Stimulated activated CD8-positive, alpha-beta memory T cell treated with anti-CD3 and anti-CD28 coated beads, Interleukin-4, amount 100 ng/mL, for 1 hour (primary cell): ENCODE results near the gene TCEAL3.
"Not testable (repeated sequence)": the region's sequence is repeated elsewhere in the genome, so short reads cannot be mapped to it uniquely, and the experiment has no call there.

Source experiments
- DNase-seq, 2 donors: peaks; one replicate each; pipeline ENCODE4 v3.0.0-alpha.2; 2020; ENCODE audit warnings: low read depth in 2 of 2, low spot score in 1 of 2

The TCEAL3 gene, protein sequence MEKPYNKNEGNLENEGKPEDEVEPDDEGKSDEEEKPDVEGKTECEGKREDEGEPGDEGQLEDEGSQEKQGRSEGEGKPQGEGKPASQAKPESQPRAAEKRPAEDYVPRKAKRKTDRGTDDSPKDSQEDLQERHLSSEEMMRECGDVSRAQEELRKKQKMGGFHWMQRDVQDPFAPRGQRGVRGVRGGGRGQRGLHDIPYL

DNA sequence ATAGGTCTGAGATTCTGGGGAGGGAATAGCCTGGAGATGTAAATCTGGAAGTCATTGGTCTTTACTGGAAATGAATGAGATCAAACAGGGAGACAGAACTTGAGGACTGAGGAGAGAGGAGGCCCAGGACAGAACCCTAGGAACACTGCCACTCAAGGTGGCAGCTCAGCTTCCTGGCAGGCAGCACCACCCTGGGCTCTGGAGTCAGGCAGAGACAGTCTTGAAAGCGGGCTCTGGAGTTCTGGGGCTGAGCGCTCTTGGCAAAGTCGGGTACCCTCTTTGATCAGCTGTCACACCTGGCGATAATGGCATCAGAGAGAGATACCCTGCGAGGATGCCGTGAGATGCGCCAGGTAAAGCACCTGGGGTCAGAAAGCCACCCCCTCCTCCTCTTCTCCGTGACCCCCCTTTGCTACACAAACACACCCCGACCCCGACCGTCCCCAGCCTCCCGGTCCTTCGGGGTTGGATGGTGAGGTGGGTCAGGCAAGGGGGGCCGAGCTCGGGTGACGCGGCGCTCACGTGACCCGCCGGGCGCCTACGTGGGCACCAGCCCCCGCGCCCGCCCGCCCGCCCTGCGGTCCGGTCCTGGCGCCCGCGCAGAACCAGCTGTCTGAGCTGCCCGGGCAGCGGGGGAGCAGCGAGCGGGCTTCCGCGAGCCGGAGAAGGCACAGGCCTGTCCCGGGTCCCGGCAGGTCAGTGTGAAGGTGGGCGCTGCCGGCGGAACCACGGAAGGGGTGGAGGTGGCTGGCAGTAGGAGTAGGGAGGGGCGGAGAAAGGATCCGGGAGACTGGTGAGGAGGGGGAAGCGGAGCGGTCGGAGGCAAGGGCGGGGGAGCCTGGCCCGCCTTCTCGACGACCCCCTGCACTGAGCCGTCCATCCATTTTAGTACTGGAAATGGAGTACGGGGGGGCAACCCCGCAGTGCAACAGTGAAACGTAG lies at the start of gene TCEAL3:
TCEAL3 (plus strand) TSS at position 600 of the 942 bp plus-strand sequence. CDS start 1,102 bp downstream, outside the sequence.
- peak in 1 of 2 donors; percentile 18 for DNase-seq

DNA sequence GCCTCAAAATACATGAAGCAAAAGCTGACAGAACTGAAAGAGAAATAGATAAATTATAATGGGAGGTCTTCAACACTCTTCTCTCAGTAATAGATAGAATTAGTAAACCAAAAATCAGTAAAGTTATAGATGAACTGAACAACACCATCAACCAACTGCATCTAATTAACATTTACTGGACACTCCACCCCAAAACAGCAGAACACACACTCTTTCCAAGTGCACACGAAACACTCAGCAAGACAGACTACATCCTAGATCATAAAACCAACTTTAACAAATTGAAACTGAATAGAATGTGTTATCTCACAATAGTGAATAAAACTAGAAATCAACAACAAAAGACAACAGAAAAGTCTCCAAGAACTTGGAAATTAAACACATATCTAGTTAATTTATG lies 47.5 kb upstream of the TCEAL3 start:
- DNase-seq, result no peak

DNA sequence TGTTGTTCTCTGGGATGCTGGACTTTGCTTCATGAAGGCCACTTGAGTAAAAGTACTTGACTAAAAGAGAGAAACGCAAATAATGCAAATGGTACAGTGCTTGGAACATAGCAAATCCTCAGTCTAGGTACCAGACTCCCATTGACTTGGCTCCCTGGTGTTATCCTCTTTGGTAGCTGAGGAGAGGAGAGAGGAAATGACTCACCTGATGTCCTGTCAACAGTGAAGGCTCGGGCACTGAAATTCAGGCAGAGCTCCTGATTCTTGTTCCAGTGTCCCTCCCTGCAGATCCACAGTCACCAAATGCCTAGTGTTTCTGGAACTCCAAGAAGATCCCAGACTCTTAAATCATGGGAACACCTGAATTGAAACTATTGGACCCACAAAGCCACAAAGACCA lies 45.0 kb upstream of the TCEAL3 start:
- DNase-seq, result no peak

DNA sequence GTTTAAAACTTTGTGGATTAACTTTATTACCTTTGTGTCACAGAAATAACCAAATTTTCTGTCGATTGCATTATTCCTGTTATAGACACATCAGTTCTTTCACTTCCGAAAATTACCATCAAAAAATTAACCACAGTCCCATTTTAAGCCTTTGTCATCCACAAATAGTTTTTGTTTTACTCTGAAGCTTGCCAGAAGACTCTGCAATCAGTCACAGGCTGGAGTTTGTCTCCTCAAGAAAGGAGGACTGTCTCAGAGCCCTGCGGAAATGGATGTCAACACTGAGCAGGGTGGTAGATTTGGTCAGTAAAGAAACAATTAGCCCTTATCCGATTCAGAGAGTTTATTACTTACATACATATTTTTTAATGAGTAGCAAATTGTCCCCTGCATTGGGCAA lies 42.6 kb upstream of the TCEAL3 start:
- DNase-seq, result no peak

DNA sequence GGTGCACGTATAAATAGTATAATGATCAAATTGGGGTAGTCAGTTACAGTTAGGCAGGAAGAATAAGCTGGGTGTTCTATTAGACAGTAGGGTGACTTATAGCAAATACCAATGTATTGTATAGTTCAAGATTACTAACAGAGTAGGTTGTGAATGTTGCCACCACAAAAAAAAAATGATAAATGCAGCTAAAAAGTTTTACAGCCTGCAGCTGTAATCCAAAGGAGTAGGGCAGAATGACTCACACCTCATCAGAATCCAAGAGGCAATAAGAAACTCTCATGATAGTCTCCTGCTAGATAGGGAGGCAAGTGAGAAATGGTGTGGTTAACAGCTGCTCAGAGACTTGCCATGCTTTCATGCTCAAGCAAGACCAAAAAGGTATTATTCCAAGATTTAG lies 42.0 kb upstream of the TCEAL3 start:
- no peak for DNase-seq

DNA sequence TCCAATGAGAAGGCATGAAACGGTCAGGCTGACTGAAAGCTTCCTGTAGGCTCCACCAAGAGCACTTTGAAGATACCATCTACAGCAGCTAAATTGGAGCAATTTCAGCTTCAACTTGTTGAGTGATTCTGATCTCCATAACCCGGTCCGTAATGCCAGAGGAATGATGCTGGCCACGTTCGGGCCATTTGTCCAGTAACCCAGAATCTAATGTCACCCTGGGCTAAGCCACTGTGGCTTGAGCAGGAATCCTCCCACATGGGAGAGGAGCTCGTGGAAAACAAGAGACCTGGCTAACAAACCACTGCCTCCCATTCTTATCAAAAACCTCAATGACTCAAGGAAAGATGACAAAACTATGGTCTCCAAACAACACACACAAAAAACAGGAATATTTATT lies 36.6 kb upstream of the TCEAL3 start:
- no peak for DNase-seq

DNA sequence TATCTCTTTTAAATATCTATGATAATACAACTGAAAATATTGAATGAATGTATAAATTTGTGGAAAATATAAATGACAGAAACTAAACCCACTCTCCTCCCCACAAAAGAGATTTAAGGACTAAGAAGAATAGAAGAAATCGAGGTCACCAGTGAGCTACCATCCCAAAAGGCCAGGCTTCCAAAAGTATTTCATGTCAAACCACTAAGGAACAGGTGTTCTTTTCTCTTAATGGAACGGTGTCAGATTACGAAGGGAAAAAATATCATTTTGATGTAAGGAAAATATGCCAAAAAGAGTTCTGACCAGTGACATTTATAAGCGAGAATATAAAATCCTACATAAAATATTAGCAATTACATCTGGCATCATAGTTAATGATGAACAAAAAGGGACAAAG lies 36.0 kb upstream of the TCEAL3 start:
- no peak for DNase-seq

DNA sequence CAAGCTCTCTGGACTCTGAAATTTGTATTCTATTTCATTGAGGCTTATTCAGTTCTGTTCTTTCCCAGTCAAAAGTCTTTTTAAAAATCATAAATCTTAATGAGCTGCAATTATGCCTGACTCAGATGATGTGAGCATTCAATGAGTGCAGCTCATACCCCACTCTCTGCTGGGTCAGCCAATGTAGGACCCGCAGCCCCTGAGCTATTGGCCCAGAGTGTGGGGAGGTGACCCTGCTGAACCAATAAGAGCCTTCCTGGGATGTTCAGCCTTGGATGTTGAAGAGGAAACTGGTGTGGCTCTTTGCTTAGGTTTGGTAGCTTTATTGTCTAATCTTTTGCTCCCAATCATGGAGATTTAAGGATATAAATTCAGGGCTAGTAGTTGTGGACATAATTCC lies 34.6 kb upstream of the TCEAL3 start:
- DNase-seq, result no peak

DNA sequence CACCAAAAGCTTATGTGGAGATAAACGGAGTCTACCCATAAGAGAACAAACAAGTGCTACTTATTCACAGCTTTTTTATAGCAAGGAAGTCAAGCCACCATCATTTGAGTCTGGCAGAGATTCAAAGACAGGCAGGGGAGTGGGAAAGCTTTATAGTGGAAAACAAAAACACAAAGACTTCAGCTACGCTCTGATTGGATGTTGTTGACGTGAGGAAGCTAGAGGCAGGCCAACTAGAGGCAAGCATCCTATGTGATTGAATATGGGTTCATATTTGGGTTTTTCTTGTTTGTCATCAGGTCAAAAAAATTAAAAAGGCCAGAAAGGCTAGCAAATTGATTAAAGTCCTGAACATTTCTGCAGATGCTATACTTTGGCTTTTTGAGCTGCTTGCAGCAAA lies 23.2 kb upstream of the TCEAL3 start:
- DNase-seq, result no peak

DNA sequence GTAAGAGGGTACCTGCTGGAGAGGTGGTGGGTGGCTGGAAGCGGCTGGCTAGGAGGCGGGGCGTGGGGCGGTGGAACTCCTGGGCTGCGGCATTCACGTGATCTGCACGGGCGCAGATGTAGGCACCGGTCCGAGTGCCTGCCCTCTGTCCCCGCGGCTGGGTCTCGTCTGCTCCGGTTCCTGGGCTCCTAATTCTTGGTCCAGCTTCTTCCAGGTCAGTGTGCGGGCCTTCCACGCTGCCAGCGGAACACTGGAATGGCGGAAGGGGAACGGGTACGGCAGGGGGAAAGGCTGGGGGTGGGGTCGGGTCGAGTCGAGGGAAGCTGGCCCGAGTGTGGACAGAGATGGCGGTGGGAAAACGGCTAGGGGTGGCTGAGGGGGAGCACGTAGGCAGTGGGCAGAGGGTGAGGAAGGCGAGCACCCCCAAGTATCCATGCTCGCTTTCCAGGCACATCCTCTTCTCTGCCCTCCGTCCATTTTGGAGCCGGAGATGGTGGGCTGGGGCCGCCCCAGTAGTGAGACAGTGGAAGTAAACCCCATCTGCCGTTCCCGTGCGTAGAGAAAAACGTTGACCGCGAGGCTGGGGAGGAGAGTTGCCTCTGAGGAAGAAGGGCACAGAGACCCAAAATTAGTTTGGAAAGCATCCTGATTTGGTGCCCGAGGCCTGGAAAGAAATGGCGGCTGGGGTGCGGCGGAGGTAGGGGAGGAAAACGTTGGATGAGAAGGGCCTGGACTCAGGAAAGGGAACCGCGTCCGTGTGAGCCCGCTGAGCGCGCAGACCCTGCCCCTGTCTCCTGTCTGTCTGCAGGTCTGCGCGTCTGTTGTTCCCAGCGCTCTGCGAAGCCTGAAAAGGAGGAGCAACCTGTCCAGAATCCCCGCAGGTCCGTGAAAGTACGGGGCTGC lies 22.1 kb upstream of the TCEAL3 start, which contains the start of gene TCEAL4:
TCEAL4 (plus strand) TSS at position 105 of the 903 bp plus-strand sequence. CDS start 1,161 bp downstream, outside the sequence.
- no peak for DNase-seq

DNA sequence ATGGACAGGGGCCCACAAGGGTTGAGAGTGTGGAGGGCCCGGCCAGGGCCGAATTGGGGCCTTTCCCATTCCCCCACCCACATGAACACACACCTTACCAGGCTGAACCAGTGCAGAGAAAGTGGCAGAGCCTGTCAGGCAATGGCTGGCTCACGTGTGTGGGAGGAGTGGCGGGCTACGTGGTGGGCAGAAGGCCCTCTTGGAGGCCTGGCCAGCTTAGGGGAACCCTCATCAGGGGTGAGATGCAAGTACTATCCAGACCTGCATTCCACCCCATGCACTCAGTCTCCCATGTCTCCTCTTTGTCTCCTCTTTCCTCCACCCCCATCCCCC lies 21.5 kb upstream of the TCEAL3 start:
- DNase-seq, result no peak

DNA sequence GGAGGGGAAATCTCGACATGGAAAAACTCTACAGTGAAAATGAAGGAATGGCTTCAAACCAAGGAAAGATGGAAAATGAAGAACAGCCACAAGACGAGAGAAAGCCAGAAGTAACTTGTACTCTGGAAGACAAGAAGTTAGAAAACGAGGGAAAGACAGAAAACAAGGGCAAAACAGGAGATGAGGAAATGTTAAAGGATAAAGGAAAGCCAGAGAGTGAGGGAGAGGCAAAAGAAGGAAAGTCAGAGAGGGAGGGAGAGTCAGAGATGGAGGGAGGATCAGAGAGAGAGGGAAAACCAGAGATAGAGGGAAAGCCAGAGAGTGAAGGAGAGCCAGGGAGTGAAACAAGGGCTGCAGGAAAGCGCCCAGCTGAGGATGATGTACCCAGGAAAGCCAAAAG lies 21.1 kb upstream of the TCEAL3 start:
- DNase-seq, result no peak

DNA sequence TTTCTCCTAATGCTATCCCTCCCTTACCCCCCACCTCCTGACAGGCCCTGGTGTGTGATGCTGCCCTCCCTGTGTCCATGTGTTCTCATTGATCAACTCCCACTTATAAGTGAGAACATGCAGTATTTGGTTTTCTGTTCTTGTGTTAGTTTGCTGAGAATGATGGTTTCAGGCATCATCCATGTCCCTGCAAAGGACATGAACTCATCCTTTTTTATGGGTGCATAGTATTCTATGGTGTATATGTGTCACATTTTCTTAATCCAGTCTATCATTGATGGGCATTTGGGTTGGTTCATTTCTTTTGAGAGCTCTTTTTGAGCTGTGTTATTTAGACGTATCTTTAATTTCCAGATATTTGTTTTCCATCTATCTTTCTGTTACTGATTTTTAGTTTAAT lies 15.5 kb upstream of the TCEAL3 start:
- DNase-seq, result not testable (repeated sequence)

DNA sequence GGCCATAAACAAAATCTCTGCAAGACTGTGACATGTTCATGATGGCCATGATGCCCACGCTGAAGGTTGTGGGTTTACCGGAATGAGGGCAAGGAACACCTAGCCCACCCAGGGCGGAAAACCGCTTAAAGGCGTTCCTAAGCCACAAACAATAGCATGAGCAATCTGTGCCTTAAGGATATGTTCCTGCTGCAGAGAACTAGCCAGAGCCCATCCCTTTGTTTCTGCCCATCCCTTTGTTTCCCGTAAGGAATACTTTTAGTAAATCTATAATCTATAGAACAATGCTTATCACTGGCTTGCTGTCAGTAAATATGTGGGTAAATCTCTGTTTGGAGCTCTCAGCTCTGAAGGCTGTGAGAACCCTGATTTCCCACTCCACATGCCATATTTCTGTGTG lies 12.6 kb upstream of the TCEAL3 start:
- DNase-seq, result not testable (repeated sequence)

DNA sequence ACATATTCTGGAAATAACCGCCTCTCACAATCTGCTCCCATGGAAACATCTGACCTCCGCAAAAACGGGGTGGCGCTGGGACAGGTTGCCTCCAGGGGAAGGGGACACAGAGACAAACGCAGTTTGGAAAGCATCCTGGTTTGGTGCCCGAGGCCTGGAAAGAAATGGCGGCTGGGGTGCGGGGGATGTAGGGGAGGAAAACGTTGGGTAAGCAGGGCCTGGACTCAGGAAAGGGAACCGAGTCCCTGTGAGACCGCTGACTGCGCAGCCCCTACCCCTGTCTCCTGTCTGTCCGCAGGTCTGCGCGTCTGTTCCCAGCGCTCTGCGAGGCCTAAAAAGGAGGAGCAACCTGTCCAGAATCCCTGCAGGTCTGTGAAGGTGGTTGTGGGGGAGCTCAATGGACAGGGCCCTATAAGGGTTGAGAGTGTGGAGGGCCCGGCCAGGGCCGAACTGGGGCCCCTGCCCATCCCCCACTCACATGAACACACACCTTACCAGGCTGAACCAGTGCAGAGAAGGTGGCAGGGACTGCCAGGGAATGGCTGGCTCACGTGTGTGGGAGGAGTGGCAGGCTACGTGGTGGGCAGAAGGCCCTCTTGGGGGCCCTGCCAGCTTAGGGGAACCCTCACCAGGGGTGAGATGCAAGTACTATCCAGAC lies 672 bp downstream of the TCEAL3 start:
- no peak for DNase-seq

DNA sequence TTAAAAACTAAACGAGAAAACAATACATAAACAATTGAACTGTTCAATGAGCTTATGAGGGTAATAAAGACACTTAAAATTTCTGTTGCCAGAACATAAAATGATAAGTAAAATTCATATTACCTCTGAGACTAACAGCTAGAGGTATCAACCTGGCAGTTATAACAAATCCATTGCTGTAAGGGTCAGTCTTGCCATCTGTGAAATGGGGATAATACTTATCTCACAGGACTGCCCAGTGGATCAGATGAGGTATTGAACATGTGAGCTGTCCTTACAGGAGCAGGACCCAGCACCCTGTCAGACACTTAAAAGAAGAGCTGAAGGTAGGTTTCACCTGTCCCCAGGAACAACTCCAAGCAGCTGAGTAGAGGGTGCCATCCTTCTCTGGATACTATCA lies 2.5 kb downstream of the TCEAL3 start:
- no peak for DNase-seq

DNA sequence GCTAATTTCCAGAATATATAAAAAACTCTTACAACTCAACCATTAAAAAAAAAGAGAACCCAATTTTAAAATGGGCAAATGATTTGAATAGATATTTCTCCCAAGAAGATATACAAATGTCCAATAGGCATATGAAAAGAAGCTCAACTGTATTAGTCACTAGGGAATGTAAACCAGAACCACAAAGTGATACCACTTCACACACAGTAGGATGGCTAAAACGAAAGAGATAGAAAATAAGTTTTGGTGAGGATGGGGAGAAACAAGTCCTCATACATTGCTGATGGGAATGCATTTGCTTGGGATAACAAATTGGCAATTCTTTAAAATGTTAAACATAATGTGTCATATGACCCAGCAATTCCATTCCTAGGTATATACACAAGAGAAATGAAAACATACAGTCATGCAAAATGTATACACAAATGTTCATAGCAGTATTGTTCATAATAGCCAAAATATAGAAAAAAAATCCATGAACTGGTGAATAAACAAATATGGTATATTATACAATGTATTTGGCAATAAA lies 5.7 kb downstream of the TCEAL3 start:
- DNase-seq, result no peak

DNA sequence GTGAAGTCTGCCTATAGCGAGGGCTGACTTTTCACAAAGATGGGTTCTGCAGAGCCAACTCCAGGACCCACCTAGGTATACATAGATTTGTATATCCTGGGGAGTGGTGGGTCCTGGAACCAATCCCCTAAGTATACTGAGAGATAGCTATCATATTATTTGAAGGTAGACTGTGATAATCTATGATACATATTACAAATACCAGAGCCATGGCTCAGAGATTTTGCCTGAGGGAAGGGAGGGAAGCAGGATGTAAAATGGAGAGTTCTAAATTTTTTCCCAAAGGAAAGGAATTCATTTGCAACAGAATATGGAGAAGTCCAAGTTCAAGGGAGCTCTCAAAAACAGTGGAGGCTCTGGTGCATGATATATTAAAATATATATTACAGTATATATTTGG lies 7.2 kb downstream of the TCEAL3 start:
- no peak for DNase-seq

DNA sequence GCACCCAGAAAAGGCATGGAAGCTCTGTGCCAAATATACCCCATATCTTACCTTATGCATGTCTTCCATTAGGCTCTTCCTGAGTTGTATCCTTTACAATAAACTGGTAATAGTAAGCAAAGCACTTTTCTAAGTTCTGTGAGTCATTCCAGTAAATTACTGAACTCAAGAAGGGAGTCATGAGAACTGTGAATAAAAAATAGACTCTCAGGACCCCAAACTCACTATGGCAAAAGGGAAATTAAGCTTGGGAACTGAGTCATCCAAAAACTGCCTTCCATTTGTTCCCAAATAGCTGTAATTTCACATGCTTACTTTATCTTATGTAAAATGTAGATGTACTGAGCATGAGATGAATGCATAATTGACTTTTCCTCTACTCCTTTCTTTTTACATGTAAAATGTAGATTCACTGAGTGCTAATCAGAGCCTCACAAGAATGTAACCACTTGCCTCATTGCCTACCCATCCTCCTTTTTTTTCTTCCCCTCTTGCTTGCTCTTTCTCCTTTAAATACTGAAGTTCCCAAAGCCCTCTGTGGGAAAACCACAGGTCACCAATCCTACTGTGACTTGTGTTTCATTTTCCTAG lies 8.1 kb downstream of the TCEAL3 start:
- DNase-seq, result no peak

DNA sequence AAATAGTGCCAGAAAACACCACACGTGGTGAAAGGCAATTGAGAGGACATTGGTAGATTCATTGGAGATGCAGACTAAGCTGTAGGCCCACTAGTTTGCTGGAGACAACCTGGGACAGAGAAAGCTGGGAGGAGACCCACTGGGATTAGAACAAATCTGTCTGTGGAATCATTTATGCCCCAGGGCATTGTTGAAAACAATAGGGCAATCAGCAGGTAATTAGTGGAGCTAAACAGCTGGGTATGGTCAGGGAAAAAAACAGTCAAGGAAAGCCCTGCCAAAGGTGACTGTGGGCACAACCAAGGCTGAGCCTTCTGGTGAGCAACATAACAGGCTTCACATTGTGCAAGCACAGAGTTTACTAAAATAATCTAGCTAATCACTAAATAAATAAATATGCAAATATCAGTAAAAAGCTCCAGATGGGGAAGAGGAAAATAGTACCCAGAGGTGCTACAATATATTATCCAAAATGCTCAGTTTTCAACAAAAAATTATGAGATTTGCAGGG lies 9.0 kb downstream of the TCEAL3 start:
- no peak for DNase-seq
